HCT116 (cell line): Measurements from ENCODE around the gene CPLANE2. TPM values are rescaled to one million over a fixed set of nuclear protein-coding genes. Genes with fewer than 3 reads are reported as not detected.

Experiments used
- ATAC-seq: fragments of 200-7000 bp; cut with Tn5 transposase; 2 replicates; pipeline ENCODE4 v1.9.1; 2020; ENCODE audit warnings: mild to moderate bottlenecking, moderate library complexity
- BruUV-seq: library from RNA; stranded (reverse); fragments of 400-500 nt; replicated peaks from 2 replicates; lab custom pipeline; 2021; lab: Mats Ljungman, UMichigan
- CTCF ChIA-PET: fragments of 300-600 bp; sonication (Branson Sonifier 250); formaldehyde crosslinking; loops from one replicate; lab custom pipeline; 2021; ENCODE audit warnings: antibody characterized with exemption; lab: Charles Lee
- POLR2A ChIA-PET: fragments of 300-600, 350-600 bp; sonication (Branson Sonifier 250); formaldehyde crosslinking; loops from one replicate; lab custom pipeline; 2021; ENCODE audit warnings: antibody characterized with exemption; lab: Charles Lee
- RAD21 ChIA-PET, 2 experiments: fragments of 300-600 bp; sonication (Branson Sonifier 250); formaldehyde crosslinking; loops; one replicate each; lab custom pipeline; 2023; ENCODE audit warnings: low total read pairs in 2 of 2; ENCODE audit not compliant: uncharacterized antibody in 2 of 2, unreplicated experiment in 2 of 2, low non-redundant PET in 1 of 2; lab: Charles Lee
- DNase-seq: peaks from one replicate; pipeline ENCODE4 v3.0.0-alpha.2; 2010; ENCODE audit warnings: low read depth, low spot score
- H2AFZ ChIP-seq: fragments of 200-600 bp; shearing (Covaris generic), sonication (generic); 2 replicates; pipeline ENCODE4 v1.6.1; 2017; ENCODE audit warnings: low read depth, mixed run types, mixed read lengths, antibody characterized with exemption, low read length; ENCODE audit not compliant: poor library complexity, severe bottlenecking
- H3K27ac ChIP-seq: 2 replicates; pipeline ENCODE4 v1.5.1; 2012; ENCODE audit warnings: low read depth, low read length
- H3K27me3 ChIP-seq: fragments of 200-600 bp; sonication (generic); 2 replicates; pipeline ENCODE4 v1.6.1; 2016; ENCODE audit warnings: mixed run types, low read length, mixed read lengths; ENCODE audit not compliant: insufficient read depth
- H3K36me3 ChIP-seq, 2 experiments: fragments of 200-500 bp in 1 of 2; fragments of 200-600 bp in 1 of 2; sonication (Bioruptor generic) in 1 of 2; sonication (generic) in 1 of 2; 2 replicates each; pipeline versions ENCODE4 v1.5.1 to v1.6.1; 2014 to 2016; ENCODE audit warnings: low read length in 2 of 2, inconsistent platforms in 1 of 2, mixed read lengths in 1 of 2, mixed run types in 1 of 2; ENCODE audit not compliant: insufficient read depth in 2 of 2, control insufficient read depth in 1 of 2
- H3K4me1 ChIP-seq, 2 experiments: fragments of 200-600 bp in 1 of 2; sonication (generic) in 1 of 2; 2 replicates each; pipeline versions ENCODE4 v1.5.1 to v1.6.1; 2012 to 2017; ENCODE audit warnings: low read length in 2 of 2, inconsistent platforms in 1 of 2, mild to moderate bottlenecking in 1 of 2, mixed read lengths in 1 of 2, mixed run types in 1 of 2, moderate library complexity in 1 of 2; ENCODE audit not compliant: insufficient read depth in 2 of 2, control insufficient read depth in 1 of 2
- H3K4me2 ChIP-seq: fragments of 200-600 bp; sonication (generic); 2 replicates; pipeline ENCODE4 v1.6.1; 2017; ENCODE audit warnings: mixed run types, low read length, mixed read lengths
- H3K4me3 ChIP-seq, 2 experiments: fragments of 200-600 bp in 1 of 2; sonication (generic) in 1 of 2; replicated peaks in 1 of 2; 2 replicates each; pipeline ENCODE4 v1.5.1; 2011 to 2016; ENCODE audit warnings: low read length in 2 of 2, control low read depth in 1 of 2, low read depth in 1 of 2, mild to moderate bottlenecking in 1 of 2, mixed read lengths in 1 of 2, mixed run types in 1 of 2
- H3K79me2 ChIP-seq: fragments of 200-600 bp; sonication (generic); 2 replicates; pipeline ENCODE4 v1.6.1; 2017; ENCODE audit warnings: mild to moderate bottlenecking, mixed run types, low read length, moderate library complexity, mixed read lengths; ENCODE audit not compliant: insufficient read depth
- H3K9ac ChIP-seq: fragments of 200-600 bp; sonication (generic); 2 replicates; pipeline ENCODE4 v1.6.1; 2016; ENCODE audit warnings: low read length, mixed read lengths
- H3K9me2 ChIP-seq: fragments of 200-600 bp; sonication (generic), shearing (Covaris generic); 2 replicates; pipeline ENCODE4 v1.6.1; 2017; ENCODE audit warnings: mixed run types, mild to moderate bottlenecking, moderate library complexity; ENCODE audit not compliant: insufficient read depth
- H3K9me3 ChIP-seq, 2 experiments: fragments of 200-500 bp in 1 of 2; fragments of 200-600 bp in 1 of 2; sonication (Bioruptor generic) in 1 of 2; sonication (generic) in 1 of 2; 2 replicates each; pipeline ENCODE4 v1.6.1; 2014 to 2017; ENCODE audit warnings: low read length in 2 of 2, mixed read lengths in 2 of 2, inconsistent platforms in 1 of 2, low read depth in 1 of 2, mild to moderate bottlenecking in 1 of 2, mixed run types in 1 of 2, moderate library complexity in 1 of 2; ENCODE audit not compliant: control insufficient read depth in 1 of 2, insufficient read depth in 1 of 2
- H4K20me1 ChIP-seq: fragments of 200-600 bp; sonication (generic), shearing (Covaris generic); 2 replicates; pipeline ENCODE4 v1.6.1; 2017; ENCODE audit warnings: mixed run types, mild to moderate bottlenecking, moderate library complexity; ENCODE audit not compliant: insufficient read depth
- MAX ChIP-seq: IDR thresholded peaks from 2 replicates; pipeline ENCODE4 v1.6.1; 2012
- POLR2AphosphoS5 ChIP-seq: IDR thresholded peaks from 2 replicates; pipeline ENCODE4 v1.6.1; 2011; ENCODE audit warnings: mild to moderate bottlenecking, low read depth, low read length, moderate library complexity
- TCF7L2 ChIP-seq: IDR thresholded peaks from 2 replicates; pipeline ENCODE4 v1.7.0; 2011; ENCODE audit warnings: borderline replicate concordance, inconsistent platforms; ENCODE audit not compliant: insufficient read depth, insufficient read length; ENCODE audit errors: extremely low read depth
- ZFX ChIP-seq: fragments of 450-650 bp; IDR thresholded peaks from 2 replicates; pipeline ENCODE4 v1.6.1; 2017
- intact Hi-C: fragments of 100-400 bp; cut with micrococcal nuclease; formaldehyde crosslinking; loops from 2 replicates; pipeline ENCODE4 v1.10.0; 2022
- total RNA-seq: library from RNA; stranded (reverse); gene quantifications from one replicate; pipeline ENCODE4 v1.2.1, GENCODE V29; 2021; ENCODE audit not compliant: unreplicated experiment

Gene CPLANE2
- total RNA-seq, 1 experiment from 2014 or later, result 8.1 TPM

DNA sequence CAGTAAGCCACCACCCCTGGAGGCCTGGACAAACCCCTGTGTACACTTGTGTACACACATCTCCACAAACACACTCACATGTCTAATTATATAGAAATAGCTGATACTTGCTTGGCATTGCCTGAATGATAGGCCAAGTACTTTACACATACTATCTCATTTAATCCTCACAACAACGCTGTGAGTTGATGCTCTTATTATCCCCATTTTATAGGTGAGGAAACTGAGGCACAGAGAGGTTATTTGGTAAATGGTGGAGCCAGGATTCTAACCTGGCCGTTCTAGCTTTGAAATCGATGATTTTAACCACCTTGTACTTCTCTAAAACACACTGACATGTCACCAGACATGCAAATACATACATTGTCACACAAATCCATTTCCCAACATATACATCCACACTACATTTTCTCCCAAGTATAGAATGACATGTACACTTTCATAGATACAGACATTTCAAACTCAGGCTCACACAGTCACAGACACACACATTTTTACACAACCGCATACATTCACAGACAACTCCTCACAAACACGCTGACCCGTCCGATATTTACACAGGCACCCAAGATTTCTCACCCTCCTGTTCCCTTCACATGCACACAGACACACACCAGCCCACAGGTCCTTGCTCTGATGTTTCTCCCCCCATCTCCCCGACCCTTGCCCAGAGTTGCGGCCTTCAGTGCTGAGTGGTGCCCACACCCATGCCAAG, 27.7 kb downstream of the CPLANE2 start:
- DNase-seq (no peak), ATAC-seq (no peak)
- Histone ChIP-seq H3K27ac (peak overlapping the region; percentile 91), H3K4me1 (peaks cover 41 to 77% of the 10 kb centered on the region in 2 experiments), H3K4me2 (peak overlapping the region; percentile 95), H4K20me1 (no peaks in the 10 kb centered on the region), H2AFZ (no peak overlapping the region), H3K4me3 (no peak overlapping the region), H3K9me2 (no peaks in the 10 kb centered on the region), H3K79me2 (peaks cover 9% of the 10 kb centered on the region; the same call in 1 of the 2 replicates), H3K9ac (peak overlapping the region; percentile 90; the same call in 1 of the 2 replicates), H3K36me3 (peaks cover 0 to 10% of the 10 kb centered on the region in 2 experiments; a peak in 1 of 4 replicates), H3K27me3 (no peaks in the 10 kb centered on the region), H3K9me3 (no peaks in the 10 kb centered on the region)
- POLR2A ChIA-PET, result interaction anchor here (3.4 kb wide), 1 partner anchor 7 kb away, joined by 34 read pairs; no protein-coding TSS in a partner anchor
- TF ChIP-seq TCF7L2 (no peak), POLR2AphosphoS5 (0 out of 2 replicates have a peak, but pooled peaks have one; percentile 14)
- intact Hi-C loops, result no loop called here
- CTCF ChIA-PET, result no interaction called here
- RAD21 ChIA-PET, result no interaction called here
- no TSS peak for BruUV-seq

- CTCF ChIA-PET, result interaction anchor here (0.6 kb wide), 1 partner anchor 36 kb away, joined by 6 read pairs; no protein-coding TSS in a partner anchor
Observed at GRCh38 chr1:16208270-16208987, 28.6 kb downstream of the CPLANE2 start.

More at GRCh38 chr1:16208270-16208987, 28.6 kb downstream of the CPLANE2 start:
- intact Hi-C loops, result no loop called here
- H4K20me1 ChIP-seq, result no peaks in the 10 kb centered on the region
- peak overlapping the region; percentile 90 for H3K9ac ChIP-seq
- H3K36me3 ChIP-seq, result peaks cover under 1 to 16% of the 10 kb centered on the region in 2 experiments; a peak in 1 of 4 replicates
- ATAC-seq (peak; percentile 18; the same call in 1 of the 2 replicates), DNase-seq (no peak)
- H3K27ac ChIP-seq, result peak overlapping the region; percentile 91
- H2AFZ ChIP-seq, result no peak overlapping the region
- BruUV-seq, result no TSS peak
- H3K79me2 ChIP-seq, result peaks cover 9% of the 10 kb centered on the region; the same call in 1 of the 2 replicates
- H3K4me1 ChIP-seq, result peaks cover 40 to 70% of the 10 kb centered on the region in 2 experiments
- peak overlapping the region; percentile 95 for H3K4me2 ChIP-seq
- H3K27me3 ChIP-seq, result no peaks in the 10 kb centered on the region
- peak; percentile 33 for TF ChIP-seq ZFX
- TF ChIP-seq MAX, result no peak
- RAD21 ChIA-PET, result interaction anchor here (0.7 to 1.1 kb wide), 3 partner anchors 8 to 126 kb away, joined by 3 to 5 read pairs (median 3); partner anchors contain the start of gene CPLANE2 (in 1 of the 2)
- H3K9me2 ChIP-seq, result no peaks in the 10 kb centered on the region
- H3K4me3 ChIP-seq, result peak overlapping the region; percentile 88 to 93
- H3K9me3 ChIP-seq, result no peaks in the 10 kb centered on the region
- POLR2A ChIA-PET, result interaction anchor here (0.6 to 3.4 kb wide), 4 partner anchors 8 to 699 kb away, joined by 3 to 34 read pairs (median 4); partner anchors contain the start of gene FBXO42
